Prostate gland (tissue), 2 donors: ENCODE measurements around the gene KIF21A.

Experiments used
- POLR2A ChIP-seq: fragments of 450-650 bp; IDR thresholded peaks from one replicate; pipeline ENCODE4 v1.6.1; 2016; ENCODE audit warnings: antibody characterized with exemption, mild to moderate bottlenecking
- POLR2AphosphoS5 ChIP-seq: sonication (generic); formaldehyde crosslinking; IDR thresholded peaks from one replicate; pipeline ENCODE4 v1.6.1; 2017; ENCODE audit warnings: antibody characterized with exemption
- TF ChIP-seq, protein P1 (sequence below), 4 experiments: fragments of 200-600 bp in 2 of 4; fragments of 450-650 bp in 2 of 4; sonication (generic) in 2 of 4; IDR thresholded peaks; 1 replicate in 3 of 4; 2 replicates in 1 of 4; pipeline ENCODE4 v1.5.1; 2016 to 2019; ENCODE audit warnings: antibody characterized with exemption in 4 of 4, mild to moderate bottlenecking in 2 of 4, moderate library complexity in 2 of 4

GRCh38 chr12:39327965-39328364, 115.0 kb downstream of the KIF21A start:
- TF ChIP-seq, protein P1, sequence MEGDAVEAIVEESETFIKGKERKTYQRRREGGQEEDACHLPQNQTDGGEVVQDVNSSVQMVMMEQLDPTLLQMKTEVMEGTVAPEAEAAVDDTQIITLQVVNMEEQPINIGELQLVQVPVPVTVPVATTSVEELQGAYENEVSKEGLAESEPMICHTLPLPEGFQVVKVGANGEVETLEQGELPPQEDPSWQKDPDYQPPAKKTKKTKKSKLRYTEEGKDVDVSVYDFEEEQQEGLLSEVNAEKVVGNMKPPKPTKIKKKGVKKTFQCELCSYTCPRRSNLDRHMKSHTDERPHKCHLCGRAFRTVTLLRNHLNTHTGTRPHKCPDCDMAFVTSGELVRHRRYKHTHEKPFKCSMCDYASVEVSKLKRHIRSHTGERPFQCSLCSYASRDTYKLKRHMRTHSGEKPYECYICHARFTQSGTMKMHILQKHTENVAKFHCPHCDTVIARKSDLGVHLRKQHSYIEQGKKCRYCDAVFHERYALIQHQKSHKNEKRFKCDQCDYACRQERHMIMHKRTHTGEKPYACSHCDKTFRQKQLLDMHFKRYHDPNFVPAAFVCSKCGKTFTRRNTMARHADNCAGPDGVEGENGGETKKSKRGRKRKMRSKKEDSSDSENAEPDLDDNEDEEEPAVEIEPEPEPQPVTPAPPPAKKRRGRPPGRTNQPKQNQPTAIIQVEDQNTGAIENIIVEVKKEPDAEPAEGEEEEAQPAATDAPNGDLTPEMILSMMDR (IDR thresholded peaks at IDR 0.05), result no peak
- TF ChIP-seq POLR2A, result no peak
- no peak for TF ChIP-seq POLR2AphosphoS5
